HepG2 (cell line): Measurements from ENCODE around the gene OCSTAMP. TPM values are rescaled to one million over a fixed set of nuclear protein-coding genes. Genes with fewer than 3 reads are reported as not detected.

Experiments
- EP300 ChIP-seq, 3 experiments: sonication (generic) in 1 of 3; formaldehyde crosslinking in 1 of 3; IDR thresholded peaks; 2 replicates each; pipeline versions ENCODE4 v1.5.1 to v1.6.1; 2011 to 2020; ENCODE audit warnings: low read depth in 2 of 3, low read length in 2 of 3, borderline replicate concordance in 1 of 3, improper control_type of control experiment in 1 of 3, mild to moderate bottlenecking in 1 of 3, missing genetic modification reagents in 1 of 3, moderate library complexity in 1 of 3
- FOXA3 ChIP-seq: IDR thresholded peaks from 2 replicates; pipeline ENCODE4 v1.6.1; 2016; ENCODE audit warnings: missing genetic modification reagents, missing compliant biosample characterization
- KAT7 ChIP-seq: IDR thresholded peaks from 2 replicates; pipeline ENCODE4 v1.6.1; 2018; ENCODE audit warnings: borderline replicate concordance, missing compliant biosample characterization
- MEIS2 ChIP-seq: sonication (generic); formaldehyde crosslinking; IDR thresholded peaks from 2 replicates; pipeline ENCODE4 v1.9.0; 2021; ENCODE audit warnings: mild to moderate bottlenecking, missing genetic modification reagents
- SOX13 ChIP-seq, 3 experiments: fragments of 450-650 bp in 1 of 3; sonication (generic) in 1 of 3; formaldehyde crosslinking in 1 of 3; IDR thresholded peaks in 2 of 3; conservative IDR thresholded peaks in 1 of 3; 2 replicates each; pipeline versions ENCODE4 v1.5.0 to v1.6.1; 2016 to 2020; ENCODE audit warnings: antibody characterized with exemption in 1 of 3, mild to moderate bottlenecking in 1 of 3, missing compliant biosample characterization in 1 of 3, missing genetic modification reagents in 1 of 3, moderate library complexity in 1 of 3
- SPEN ChIP-seq: sonication (generic); formaldehyde crosslinking; IDR thresholded peaks from 2 replicates; pipeline ENCODE4 v1.5.1; 2020; ENCODE audit warnings: low read depth, mild to moderate bottlenecking, missing genetic modification reagents
- TEF ChIP-seq: sonication (generic); formaldehyde crosslinking; IDR thresholded peaks from 2 replicates; pipeline ENCODE4 v1.5.0; 2020; ENCODE audit warnings: missing genetic modification reagents
- ZBTB44 ChIP-seq: sonication (generic); formaldehyde crosslinking; IDR thresholded peaks from 2 replicates; pipeline ENCODE4 v1.4.0; 2020; ENCODE audit warnings: missing genetic modification reagents
- ZFX ChIP-seq: sonication (generic); formaldehyde crosslinking; IDR thresholded peaks from 2 replicates; pipeline ENCODE4 v1.4.0; 2020; ENCODE audit warnings: mild to moderate bottlenecking, low read depth, missing genetic modification reagents, moderate library complexity
- ZNF367 ChIP-seq: sonication (generic); formaldehyde crosslinking; IDR thresholded peaks from 2 replicates; pipeline ENCODE4 v1.4.0; 2020; ENCODE audit warnings: missing genetic modification reagents, borderline replicate concordance
- polyA plus RNA-seq, 8 experiments: library from polyadenylated mRNA; depleted of rRNA in 3 of 8; stranded (reverse) in 7 of 8; unstranded in 1 of 8; fragments of >200 nt; fragmentation: Illumina TruSeq in 4 of 8; extraction: Trizol in 4 of 8; gene quantifications; 2 replicates each; pipeline versions ENCODE4 v1.2.1 to v1.2.3, GENCODE V29; 2011 to 2016; ENCODE audit warnings: low read depth in 4 of 8, missing spikeins in 1 of 8, mixed read lengths in 1 of 8; ENCODE audit not compliant: insufficient read depth in 1 of 8
- total RNA-seq, 5 experiments: library from RNA; depleted of rRNA; stranded (reverse); fragments of >200 nt; fragmentation: Illumina TruSeq; extraction: Trizol; gene quantifications; 2 replicates each; pipeline ENCODE4 v1.2.3, GENCODE V29; 2016; ENCODE audit warnings: low read depth in 1 of 5
- TF ChIP-seq, protein P1 (sequence below): sonication (generic); formaldehyde crosslinking; IDR thresholded peaks from 2 replicates; pipeline ENCODE4 v1.5.1; 2020; ENCODE audit warnings: missing genetic modification reagents, mild to moderate bottlenecking, borderline replicate concordance
- TF ChIP-seq, protein P2 (sequence below), 2 experiments: sonication (generic) in 1 of 2; formaldehyde crosslinking in 1 of 2; IDR thresholded peaks; 2 replicates each; pipeline versions ENCODE4 v1.4.0 to v1.6.1; 2018 to 2020; ENCODE audit warnings: missing genetic modification reagents in 2 of 2, borderline replicate concordance in 1 of 2, low read depth in 1 of 2, mild to moderate bottlenecking in 1 of 2, missing biosample characterization in 1 of 2
- TF ChIP-seq, protein P3 (sequence below): sonication (generic); formaldehyde crosslinking; IDR thresholded peaks from 2 replicates; pipeline ENCODE4 v1.5.0; 2020; ENCODE audit warnings: missing genetic modification reagents
- TF ChIP-seq, protein P4 (sequence below): sonication (generic); formaldehyde crosslinking; IDR thresholded peaks from 2 replicates; pipeline ENCODE4 v1.8.1; 2022; ENCODE audit warnings: mild to moderate bottlenecking, missing genetic modification reagents
- TF ChIP-seq, protein P5 (sequence below): sonication (generic); formaldehyde crosslinking; IDR thresholded peaks from 2 replicates; pipeline ENCODE4 v1.9.0; 2021; ENCODE audit warnings: missing genetic modification reagents, mild to moderate bottlenecking, borderline replicate concordance

OCSTAMP gene
- total and polyA plus RNA-seq, 2 of the 13 experiments (the other 11 are each of a cell fraction or from before 2014, with no cell fraction given) = not detected

- TF ChIP-seq ZBTB44 (CRISPR knock-in tag) (peak; percentile 66; the same call in 1 of the 2 replicates), FOXA3 (CRISPR knock-in tag) (peak; percentile 30; the same call in 1 of the 2 replicates), ZFX (CRISPR knock-in tag) (no peak), SPEN (CRISPR knock-in tag) (no peak), KAT7 (CRISPR knock-in tag) (no peak), EP300 (IDR thresholded peaks at IDR 0.05; ENCODE audit: low read depth in 2 of 2, low read length in 2 of 2) (peak; percentile 26 to 32; a peak in 2 of 4 replicates), EP300 (CRISPR knock-in tag; IDR thresholded peaks at IDR 0.05; ENCODE audit: borderline replicate concordance) (no peak), MEIS2 (CRISPR knock-in tag) (0 out of 2 replicates have a peak, but pooled peaks have one; percentile 27), TEF (CRISPR knock-in tag) (peak; percentile 92), ZNF367 (no peak), SOX13 (IDR thresholded peaks at IDR 0.05) (no peak), SOX13 (CRISPR knock-in tag; conservative IDR thresholded peaks at IDR 0.05 in 1 of 2, IDR thresholded peaks at IDR 0.05 in 1 of 2) (peak in 1 of 2 experiments; percentile 25; a peak in 1 of 4 replicates)
- TF ChIP-seq, protein P1, sequence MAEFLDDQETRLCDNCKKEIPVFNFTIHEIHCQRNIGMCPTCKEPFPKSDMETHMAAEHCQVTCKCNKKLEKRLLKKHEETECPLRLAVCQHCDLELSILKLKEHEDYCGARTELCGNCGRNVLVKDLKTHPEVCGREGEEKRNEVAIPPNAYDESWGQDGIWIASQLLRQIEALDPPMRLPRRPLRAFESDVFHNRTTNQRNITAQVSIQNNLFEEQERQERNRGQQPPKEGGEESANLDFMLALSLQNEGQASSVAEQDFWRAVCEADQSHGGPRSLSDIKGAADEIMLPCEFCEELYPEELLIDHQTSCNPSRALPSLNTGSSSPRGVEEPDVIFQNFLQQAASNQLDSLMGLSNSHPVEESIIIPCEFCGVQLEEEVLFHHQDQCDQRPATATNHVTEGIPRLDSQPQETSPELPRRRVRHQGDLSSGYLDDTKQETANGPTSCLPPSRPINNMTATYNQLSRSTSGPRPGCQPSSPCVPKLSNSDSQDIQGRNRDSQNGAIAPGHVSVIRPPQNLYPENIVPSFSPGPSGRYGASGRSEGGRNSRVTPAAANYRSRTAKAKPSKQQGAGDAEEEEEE = no peak
- TF ChIP-seq, protein P2, sequence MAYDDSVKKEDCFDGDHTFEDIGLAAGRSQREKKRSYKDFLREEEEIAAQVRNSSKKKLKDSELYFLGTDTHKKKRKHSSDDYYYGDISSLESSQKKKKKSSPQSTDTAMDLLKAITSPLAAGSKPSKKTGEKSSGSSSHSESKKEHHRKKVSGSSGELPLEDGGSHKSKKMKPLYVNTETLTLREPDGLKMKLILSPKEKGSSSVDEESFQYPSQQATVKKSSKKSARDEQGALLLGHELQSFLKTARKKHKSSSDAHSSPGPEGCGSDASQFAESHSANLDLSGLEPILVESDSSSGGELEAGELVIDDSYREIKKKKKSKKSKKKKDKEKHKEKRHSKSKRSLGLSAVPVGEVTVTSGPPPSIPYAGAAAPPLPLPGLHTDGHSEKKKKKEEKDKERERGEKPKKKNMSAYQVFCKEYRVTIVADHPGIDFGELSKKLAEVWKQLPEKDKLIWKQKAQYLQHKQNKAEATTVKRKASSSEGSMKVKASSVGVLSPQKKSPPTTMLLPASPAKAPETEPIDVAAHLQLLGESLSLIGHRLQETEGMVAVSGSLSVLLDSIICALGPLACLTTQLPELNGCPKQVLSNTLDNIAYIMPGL (CRISPR knock-in tag; IDR thresholded peaks at IDR 0.05; ENCODE audit: borderline replicate concordance in 1 of 2, low read depth in 1 of 2) = 0 out of 4 replicates have a peak, but pooled peaks of 1 of the 2 experiments have one; percentile 12
- TF ChIP-seq, protein P3, sequence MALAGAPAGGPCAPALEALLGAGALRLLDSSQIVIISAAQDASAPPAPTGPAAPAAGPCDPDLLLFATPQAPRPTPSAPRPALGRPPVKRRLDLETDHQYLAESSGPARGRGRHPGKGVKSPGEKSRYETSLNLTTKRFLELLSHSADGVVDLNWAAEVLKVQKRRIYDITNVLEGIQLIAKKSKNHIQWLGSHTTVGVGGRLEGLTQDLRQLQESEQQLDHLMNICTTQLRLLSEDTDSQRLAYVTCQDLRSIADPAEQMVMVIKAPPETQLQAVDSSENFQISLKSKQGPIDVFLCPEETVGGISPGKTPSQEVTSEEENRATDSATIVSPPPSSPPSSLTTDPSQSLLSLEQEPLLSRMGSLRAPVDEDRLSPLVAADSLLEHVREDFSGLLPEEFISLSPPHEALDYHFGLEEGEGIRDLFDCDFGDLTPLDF (CRISPR knock-in tag) = 0 out of 2 replicates have a peak, but pooled peaks have one; percentile 25
- TF ChIP-seq, protein P4, sequence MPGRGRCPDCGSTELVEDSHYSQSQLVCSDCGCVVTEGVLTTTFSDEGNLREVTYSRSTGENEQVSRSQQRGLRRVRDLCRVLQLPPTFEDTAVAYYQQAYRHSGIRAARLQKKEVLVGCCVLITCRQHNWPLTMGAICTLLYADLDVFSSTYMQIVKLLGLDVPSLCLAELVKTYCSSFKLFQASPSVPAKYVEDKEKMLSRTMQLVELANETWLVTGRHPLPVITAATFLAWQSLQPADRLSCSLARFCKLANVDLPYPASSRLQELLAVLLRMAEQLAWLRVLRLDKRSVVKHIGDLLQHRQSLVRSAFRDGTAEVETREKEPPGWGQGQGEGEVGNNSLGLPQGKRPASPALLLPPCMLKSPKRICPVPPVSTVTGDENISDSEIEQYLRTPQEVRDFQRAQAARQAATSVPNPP (CRISPR knock-in tag) = 0 out of 2 replicates have a peak, but pooled peaks have one; percentile 46
- TF ChIP-seq, protein P5, sequence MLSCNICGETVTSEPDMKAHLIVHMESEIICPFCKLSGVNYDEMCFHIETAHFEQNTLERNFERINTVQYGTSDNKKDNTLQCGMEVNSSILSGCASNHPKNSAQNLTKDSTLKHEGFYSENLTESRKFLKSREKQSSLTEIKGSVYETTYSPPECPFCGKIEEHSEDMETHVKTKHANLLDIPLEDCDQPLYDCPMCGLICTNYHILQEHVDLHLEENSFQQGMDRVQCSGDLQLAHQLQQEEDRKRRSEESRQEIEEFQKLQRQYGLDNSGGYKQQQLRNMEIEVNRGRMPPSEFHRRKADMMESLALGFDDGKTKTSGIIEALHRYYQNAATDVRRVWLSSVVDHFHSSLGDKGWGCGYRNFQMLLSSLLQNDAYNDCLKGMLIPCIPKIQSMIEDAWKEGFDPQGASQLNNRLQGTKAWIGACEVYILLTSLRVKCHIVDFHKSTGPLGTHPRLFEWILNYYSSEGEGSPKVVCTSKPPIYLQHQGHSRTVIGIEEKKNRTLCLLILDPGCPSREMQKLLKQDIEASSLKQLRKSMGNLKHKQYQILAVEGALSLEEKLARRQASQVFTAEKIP (CRISPR knock-in tag) = no peak
Observed at GRCh38 chr20:46523696-46524328, 26.6 kb downstream of the OCSTAMP start (continued).
